Inflammatory macrophage (primary cell): ENCODE measurements around the gene DTNB.
A peak's percentile ranks its signal among the peaks of the same experiment; 100 is the strongest.
"Not testable (repeated sequence)": the region's sequence is repeated elsewhere in the genome, so short reads cannot be mapped to it uniquely, and the experiment has no call there.

ENCODE experiments used
- DNase-seq, 2 donors: peaks; one replicate each; pipeline ENCODE4 v3.0.0-alpha.2; 2020 to 2022

The DTNB gene

DNA sequence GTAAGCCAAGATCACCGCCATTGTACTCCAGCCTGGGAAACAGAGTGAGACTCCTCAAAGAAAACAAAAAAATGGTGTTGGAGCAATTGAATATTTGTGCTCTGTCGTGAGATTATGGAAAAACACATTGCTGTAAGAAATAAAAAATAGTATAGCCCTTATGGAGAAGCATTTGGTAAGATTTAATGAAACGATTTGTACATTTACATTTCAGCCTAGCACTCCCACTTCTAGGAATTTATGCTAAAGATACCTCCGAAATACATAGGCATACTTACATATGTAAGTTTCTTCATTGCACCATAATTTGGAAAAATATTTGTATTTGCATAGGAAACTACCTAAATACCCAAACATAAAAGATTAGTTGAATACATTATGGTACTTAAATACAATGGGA lies 8.7 kb upstream of the DTNB start:
- no peak for DNase-seq

DNA sequence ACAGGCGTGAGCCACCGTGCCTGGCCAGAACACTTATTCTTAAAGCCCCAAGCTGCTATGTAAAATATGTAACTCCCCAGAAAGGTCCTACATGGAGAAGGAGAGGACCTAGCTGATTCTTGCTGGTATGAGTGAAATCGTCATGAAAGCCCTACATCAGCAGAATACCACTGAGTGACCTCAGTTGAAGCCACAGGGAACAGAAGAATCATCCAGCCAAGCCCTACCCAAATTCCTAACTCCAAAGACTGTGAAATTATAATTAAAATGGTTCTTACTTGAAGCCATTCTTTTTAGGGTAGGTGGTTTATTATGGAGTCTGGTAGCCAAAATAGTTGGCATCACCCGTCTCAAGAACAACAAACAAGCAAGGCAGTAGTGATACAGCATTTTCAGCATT lies 4.5 kb upstream of the DTNB start:
- DNase-seq: no peak

DNA sequence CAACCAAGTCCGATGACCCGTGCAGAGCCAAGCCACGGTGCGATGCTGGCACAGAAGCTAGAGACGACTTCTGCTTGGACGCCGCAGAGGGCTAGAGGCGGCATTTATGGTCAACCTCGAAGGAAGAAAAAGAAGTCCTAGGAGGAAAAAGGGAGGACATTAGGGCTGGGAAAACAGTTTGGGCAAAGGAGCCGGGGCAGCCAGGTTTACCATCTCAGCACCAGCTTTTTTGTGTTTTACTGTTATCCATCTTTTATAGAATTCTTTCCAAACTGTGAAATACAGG lies 643 bp upstream of the DTNB start:
- peak; percentile 14 to 46 for DNase-seq

DNA sequence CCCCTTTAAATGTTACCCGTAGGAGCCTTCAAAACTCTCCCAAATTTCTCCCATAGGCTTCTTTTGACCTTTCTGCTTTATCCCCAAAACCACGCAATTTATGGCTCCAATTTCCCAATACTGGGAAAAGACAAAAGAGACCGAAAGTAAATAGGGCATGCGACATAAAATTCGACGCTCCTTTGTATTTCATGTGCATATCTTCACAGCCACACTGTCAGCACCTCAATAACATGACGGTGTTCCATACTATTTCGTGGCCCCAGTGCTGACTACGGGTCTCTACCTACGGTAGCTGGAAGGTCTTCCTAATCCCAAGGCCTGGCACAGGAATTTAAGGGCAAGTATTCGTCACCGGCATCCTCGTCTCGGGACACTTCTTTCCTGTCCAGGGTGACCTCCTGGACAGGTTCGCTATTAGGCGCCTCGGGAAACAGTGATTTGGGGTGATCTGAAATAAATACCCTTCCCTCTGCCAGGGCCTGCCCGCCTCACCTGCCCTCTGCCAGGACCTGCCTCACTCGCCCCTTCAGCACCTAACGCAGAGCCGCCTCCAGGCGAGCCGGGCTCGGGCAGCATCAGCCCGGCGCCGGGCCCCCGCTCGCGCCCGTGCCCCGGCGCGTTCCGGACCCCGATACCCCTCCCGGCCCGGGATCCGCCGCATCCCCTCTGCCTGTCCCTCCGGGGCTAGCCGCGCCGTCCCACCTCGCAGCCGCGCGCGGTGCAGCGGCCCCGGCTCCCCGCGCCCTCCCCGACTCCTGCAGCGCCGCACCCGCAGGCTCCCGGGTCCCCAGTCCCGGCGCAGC lies 680 bp downstream of the DTNB start:
- DNase-seq: no peak

DNA sequence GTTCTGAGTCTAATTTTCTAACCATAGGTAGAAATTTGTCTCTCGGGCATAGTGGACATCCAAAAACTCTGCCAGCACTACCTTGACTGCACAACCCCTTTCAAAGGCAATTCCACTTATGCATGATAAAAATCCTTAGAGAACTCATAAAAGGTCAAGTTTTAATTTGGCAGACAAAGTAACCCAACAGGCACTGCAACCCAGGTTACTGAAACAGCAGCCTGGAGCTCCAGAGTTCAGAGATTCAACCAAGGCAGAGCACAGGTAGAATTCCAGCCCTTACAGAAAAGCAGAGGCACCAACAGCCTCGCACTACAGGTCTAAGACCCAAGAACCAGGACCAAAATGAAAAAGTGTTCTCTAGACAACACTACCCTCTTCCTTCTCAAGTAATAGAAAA lies 1.8 kb downstream of the DTNB start:
- no peak for DNase-seq

DNA sequence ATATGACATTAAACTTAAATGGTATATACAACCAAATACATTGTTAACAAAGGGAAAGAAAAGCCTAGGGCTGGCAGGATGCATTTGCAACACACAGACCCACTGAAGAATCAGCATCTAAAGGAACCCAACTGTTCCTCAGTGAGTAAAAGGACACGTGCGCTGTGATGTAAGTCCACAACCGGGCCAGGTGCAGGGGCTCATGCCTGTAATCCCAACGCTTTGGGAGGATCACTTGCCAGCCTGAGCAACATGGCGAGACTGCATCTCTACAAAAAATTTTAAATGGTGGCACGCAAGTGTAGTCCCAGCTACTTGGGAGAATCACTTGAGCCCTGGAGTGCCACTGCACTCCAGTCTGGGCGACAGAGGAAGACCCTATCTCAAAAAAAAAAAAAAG lies 3.9 kb downstream of the DTNB start:
- DNase-seq: no peak

DNA sequence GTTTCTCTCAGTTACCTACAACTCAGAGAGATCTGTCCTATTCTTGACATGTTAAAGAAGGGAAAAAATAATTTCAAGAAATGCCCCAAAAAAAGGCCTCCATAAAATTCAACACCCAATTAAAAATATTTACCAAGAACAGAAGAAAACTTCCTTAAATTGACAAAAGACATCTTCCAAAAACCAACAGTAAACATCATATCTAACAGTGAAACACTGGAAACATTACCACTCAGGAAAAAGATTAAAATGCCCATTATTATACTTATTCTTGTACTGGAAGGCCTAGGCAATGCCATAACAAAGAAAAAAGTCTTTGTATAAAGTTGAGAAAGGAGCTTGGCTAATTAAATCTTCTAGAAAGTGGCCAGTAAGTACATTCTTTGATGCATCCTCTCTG lies 7.2 kb downstream of the DTNB start:
- no peak for DNase-seq

DNA sequence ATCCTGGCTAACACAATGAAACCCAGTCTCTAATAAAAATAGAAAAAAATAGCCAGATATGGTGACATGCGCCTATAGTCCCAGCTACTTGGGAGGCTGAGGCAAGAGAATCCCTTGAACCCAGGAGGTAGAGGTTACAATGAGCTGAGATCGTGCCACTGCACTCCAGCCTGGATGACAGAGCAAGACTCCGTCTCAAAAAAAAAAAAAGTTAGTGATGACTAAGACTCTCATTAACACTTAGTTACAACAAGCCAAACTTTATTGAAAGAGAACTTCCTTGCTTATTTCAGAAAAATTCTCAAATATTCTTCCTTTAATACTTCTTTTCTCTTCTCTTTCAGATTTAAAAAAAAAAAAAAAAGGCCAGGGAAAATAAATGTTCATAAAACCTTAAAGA lies 7.9 kb downstream of the DTNB start:
- DNase-seq: not testable (repeated sequence)

DNA sequence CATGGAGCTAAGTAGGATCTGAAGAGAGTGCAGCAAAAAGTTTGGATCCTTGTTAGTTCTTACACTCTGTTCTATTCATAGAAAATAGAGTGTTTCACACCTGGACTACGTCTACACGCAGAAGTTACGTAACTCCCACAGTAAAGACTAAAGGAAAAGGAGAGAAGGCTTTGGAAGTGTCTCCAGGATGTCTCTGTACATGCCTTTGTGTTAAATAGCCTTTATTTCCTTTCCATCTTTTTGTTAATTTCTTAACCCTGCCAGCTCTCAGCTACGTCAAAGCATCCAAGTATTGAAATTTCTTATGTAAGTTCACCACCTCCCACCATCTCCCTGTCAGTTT lies 8.4 kb downstream of the DTNB start:
- no peak for DNase-seq

DNA sequence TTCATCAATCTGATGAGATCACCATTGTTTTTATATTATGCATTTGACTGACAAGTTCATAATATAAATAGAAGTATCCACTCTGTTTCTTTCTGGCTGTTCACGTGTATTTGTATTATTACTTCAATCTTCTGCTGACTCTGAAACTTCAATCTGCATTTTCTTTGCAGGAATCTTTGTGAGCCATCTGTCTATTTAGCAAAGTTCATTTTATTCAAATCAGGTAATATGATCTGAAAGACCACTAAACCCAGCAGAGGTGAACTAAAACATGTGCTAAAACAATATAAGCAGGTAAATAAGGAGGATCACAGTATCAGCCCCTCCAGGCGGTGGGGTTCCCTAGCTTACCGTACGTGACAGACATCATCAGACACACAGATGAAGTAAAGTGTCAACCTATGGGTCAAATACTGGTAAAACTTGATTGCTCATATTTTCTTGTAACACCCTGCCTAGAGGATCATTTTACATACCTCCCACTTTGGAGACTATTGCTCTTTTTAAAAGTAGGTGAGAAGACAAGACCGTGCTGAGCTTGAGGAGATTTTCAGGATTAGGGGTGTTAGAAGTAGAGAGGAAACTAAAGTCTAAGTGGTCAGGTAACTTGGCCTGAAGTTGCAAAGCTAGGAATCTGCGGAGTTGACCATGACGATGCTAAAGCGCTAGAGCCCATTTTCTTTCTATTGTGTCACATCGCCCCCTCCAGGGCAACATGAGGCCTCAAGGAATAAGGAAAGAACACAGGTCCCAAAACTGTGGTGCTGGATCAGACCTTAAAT lies 9.0 kb downstream of the DTNB start:
- peak; percentile 73 to 80 for DNase-seq

DNA sequence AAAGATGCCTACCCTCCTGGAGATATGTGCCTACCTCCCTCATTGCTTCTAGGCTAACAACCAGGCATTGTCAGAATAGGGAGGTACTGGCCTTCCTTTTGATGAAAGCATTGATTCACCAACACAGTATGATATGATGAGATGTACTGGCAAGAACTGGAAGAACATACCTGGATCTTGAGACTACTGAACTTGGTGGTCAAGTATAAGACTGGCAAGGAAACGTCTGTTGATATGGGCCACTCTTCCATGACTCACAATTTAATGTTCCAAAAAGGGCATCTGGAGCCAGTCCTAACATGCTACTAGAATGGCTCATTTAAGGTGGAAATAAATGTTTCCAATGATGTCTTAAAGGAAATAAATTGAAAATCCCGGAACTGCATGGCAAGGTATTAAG lies 18.1 kb downstream of the DTNB start:
- no peak for DNase-seq

DNA sequence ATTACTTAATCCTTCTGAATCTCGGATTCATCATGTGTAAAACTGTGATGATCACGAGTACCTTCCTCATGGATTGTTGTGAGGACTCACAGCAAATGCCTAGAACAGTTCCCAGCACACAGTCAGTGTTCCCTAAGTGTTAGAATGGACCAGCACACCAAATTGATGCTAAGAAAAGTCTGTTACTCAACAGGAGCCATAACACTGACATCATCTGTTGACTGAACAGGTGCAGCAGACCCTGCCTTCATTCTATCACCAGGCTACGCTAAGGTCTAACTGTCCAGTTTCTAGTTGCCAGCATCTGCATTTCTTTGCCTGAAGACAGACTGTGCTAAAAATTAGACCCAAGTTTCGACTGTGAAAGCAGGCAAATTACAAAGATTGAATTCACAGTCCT lies 18.6 kb downstream of the DTNB start:
- no peak for DNase-seq

DNA sequence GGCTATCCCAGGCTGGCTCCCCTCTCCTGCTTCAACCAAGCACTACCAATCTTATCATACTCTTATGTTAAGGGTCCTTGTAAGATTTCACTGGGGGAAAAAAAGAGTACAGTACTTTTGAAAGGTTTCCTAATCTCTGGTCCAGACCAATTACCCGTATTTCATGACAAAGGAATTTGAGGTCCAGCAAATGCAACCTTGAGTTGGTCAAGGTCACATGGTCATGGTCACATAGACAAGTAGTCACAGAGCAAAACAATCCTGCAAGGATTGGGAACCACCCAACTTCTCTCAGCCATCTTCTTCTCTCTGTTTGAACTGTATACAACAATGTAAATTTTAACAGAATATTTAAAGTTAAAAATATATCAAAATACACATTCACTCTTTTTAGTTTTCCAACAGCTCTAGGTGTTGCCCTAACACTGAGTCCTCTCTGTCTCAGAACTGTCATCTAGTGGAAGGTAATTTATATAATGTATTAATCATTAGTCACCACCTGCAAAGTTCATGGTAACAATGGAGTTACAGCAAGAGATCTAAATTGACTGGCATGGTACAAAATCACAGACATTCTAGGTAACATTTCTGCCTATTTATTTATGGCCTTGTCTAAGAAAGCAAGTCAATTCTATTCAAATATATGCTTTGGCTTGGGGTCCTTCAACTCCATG lies 21.5 kb downstream of the DTNB start:
- DNase-seq: peak in 1 of 2 donors; percentile 34

DNA sequence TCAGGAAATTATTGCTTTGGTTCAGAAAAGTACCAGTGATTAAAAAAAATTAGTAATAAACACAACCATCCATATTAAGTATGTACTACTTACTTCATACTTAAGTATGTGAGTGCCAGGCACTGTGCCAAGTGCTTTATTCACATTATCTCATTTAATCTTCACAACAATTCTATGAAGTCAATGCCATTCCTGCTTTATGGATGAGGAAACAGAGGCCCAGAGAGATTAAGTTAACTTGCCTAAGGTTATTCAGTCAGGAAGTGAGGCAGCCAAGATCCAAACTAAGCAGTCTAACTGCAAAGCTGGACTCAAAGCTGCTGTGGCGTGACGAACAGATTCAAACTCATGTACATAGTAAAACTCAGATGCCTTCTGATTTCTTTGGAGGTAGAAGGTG lies 22.3 kb downstream of the DTNB start:
- DNase-seq: no peak

DNA sequence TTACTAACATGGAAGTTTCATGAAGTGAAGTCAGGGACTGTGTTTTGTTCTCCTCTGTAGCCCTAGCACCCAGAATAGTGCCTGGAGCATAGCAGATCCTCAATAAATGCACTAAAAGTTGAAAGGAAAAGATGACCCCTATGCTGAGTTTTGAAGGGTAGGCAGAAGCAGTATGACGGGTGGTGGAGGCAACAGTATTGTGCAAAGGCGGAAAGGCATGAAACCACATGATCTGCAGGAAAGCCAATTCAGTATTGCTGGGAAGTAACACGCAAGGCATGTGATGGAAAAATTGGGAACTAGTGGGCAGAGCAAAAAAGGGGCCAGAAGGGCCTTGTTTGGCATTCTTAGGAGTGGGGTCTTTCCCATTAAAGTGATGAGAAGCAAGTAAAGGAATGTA lies 23.1 kb downstream of the DTNB start:
- peak; percentile 63 to 74 for DNase-seq

DNA sequence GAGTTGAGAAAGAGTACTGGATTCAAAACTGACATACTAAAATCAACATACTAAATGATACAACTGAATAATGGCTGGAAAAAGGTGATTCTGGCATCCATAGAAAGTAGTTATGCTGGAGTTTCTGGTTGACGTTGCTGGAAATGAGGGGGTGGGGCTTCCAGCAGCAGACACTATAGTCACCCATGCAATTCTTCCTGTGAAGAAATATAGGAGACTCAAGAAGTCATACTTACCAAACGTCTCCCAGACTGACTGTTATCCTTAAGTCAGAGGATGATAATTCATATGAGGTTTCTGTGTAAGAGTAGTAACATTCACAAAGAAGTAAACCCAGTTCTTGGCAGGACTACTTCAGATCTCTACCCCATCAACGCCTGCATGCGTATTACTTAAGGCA lies 23.6 kb downstream of the DTNB start:
- DNase-seq: peak; percentile 65 to 71

DNA sequence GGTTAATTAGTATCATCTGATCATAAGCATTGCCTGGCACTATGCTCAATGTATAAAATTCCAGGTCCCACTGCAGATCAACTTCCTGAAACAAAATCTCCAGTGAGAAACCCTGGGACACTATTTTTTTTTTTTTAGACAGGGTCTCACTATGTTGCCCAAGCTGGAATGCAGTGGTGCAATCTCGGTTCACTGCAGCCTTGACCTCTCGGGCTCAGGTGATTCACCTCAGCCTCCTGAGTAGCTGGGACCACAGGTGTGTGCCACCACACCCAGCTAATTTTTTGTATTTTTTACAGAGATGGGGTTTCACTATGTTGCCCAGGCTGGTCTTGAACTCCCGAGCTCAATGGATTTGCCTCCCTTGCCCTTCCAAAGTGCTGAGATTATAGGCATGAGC lies 31.1 kb downstream of the DTNB start:
- DNase-seq: no peak

DNA sequence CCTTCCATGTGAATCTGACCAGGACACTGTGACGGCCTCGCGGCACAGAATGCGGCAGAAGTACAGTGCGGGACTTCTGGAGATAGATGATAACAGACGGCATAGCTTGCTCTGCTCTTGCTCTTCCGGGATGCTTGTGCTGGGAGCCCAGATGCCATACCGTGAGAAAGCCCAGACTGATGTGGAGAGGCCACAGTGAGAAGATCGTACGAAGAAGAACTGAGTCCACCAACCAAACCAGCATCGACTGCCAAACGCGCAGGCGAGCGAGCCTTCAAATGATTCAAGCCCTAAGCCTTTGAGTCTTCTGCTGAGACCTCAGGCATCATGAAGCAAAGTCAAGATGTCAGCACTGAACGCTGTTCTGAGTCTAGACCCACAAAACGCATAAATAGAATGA lies 33.7 kb downstream of the DTNB start:
- DNase-seq: no peak

DNA sequence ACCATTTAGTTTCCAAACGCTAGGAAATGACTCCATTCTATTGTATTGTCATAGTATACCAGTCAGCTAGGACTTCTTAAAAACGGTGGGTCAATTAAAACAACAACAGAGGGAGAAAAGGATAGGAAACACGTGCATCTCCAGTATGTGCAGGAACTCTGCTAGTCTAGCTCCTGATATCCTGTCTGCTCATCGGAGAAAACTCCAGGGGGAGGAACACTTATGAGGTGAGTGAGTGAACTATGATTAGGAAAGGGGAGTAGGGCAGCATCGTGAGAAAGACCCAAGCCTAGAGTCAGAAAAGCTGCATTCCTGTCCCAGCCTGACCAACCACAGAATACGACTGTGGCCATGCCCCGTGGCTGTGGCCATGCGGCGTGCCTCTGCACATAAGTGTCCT lies 34.2 kb downstream of the DTNB start:
- no peak for DNase-seq

DNA sequence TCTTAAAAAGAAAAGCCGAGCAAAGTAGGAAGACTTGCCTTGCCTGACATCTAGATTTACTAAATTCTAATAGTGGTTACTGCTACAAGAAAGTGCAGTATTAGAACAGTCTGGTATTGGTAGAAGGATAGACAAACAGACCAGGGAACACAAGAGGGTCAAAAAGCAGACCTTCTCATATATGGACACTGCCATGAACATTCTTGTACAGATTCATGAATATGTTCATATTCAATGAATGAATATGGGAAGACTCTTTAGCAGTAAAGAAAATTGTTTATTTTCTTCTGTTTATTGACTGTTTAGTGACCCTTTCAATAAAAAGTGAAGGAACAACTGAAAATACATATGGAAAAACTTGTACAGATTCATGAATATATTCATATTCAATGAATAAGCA lies 37.6 kb downstream of the DTNB start:
- no peak for DNase-seq

DNA sequence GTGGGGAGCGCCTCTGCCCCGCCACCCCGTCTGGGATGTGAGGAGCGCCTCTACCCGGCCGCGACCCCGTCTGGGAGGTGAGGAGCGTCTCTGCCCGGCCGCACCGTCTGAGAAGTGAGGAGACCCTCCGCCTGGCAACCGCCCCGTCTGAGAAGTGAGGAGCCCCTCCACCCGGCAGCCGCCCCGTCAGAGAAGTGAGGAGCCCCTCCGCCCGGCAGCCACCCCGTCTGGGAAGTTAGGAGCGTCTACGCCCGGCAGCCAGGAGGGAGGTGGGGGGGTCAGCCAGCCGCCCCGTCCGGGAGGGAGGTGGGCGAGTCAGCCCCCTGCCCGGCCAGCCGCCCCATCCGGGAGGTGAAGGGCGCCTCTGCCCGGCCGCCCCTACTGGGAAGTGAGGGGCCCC lies 39.6 kb downstream of the DTNB start:
- DNase-seq: not testable (repeated sequence)

DNA sequence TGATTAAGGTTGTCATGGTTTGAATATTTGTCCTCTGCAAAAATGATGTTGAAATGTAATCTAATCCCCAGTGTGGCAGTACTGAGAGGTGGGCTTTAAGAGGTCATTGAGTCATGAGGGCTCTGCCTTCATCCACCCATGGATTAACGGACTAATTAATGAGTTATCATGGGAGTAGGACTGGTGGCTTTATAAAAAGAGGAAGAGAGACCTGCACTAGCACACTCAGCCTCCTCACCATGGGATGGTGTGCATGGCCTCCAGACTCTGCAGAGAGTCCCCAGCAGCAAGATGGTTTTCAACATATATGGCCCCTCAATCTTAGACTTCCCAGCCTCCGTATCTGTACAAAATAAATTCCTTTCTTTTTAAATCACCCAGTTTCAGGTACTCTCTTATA lies 41.0 kb downstream of the DTNB start:
- no peak for DNase-seq

DNA sequence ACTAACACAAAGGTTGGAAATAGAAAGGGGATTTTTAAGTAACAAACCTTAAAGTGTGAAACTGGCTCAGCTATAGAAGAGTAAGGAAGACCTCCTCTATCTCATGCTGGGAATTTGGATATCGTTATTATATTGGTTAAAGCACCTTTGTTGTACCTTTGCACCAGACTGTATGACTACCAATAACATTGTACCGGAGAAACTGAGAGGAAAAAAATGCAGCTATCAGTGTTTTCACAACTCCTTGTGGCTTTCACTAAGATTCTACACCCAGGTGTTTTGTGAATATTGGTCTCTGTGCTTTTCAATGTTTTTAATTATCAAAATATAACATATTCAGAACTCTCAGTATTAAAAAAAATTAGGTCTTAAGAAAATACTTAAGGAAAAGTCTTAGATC lies 48.7 kb downstream of the DTNB start:
- DNase-seq: no peak

DNA sequence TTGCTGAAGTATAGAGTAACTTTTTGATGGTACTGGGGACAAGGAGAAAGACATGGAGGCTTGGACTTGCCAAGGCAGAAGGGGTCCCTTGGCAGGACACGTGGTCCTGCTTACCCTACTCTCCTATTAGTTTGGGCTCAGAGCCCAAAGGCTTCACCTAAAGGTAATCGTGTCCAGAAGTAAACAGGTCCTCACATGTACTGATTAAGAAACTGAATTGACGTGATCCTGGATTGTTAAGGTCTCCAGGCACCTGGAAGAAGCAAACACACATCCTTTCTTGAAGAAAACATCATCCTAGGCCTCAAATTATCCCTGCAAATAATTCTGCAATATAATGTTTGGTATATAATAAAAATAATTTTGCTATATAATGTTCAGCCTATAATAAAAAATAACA lies 50.0 kb downstream of the DTNB start:
- DNase-seq: no peak
